ENCODE data around the gene TNKS1BP1. TPM values are rescaled to one million over a fixed set of nuclear protein-coding genes. Genes with fewer than 3 reads are reported as not detected.

The TNKS1BP1 gene
- total RNA-seq, 4 donors from 2014 or later = 52.3 to 106 (median 85.2) TPM

DNA sequence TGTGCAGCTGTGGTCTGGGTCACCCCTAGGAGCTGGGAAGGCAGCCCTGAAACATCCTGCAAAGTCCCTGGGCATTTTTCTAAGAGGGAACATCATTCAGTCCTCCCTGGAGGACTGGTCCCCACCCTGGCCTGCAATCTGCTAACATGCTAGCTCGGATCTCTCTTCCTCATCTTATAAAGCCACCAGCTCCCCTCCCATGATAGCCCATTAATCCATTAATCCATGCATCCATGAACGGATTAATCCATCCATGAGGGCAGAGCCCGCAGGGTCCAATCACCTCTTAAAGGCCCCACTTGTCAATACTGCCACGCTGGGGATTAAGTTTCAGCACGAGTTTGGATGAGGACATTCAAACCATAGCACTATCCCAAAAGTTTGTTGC is 44.1 kb upstream of the TNKS1BP1 start:
- Histone ChIP-seq H3K27me3 (no peaks in the 10 kb centered on the region), H3K27ac (no peak overlapping the region), H3K9me3 (no peaks in the 10 kb centered on the region), H3K4me1 (peaks cover 7 to 10% of the 10 kb centered on the region in 2 donors), H3K36me3 (no peaks in the 10 kb centered on the region), H3K4me3 (replicated peaks in 1 of 3) (no peak overlapping the region)
- WGBS, 2 donors = 68 to 77% methylated on average over 5 of the region's 5 CpGs
- DNase-seq = no peak
- TF ChIP-seq, protein P1, sequence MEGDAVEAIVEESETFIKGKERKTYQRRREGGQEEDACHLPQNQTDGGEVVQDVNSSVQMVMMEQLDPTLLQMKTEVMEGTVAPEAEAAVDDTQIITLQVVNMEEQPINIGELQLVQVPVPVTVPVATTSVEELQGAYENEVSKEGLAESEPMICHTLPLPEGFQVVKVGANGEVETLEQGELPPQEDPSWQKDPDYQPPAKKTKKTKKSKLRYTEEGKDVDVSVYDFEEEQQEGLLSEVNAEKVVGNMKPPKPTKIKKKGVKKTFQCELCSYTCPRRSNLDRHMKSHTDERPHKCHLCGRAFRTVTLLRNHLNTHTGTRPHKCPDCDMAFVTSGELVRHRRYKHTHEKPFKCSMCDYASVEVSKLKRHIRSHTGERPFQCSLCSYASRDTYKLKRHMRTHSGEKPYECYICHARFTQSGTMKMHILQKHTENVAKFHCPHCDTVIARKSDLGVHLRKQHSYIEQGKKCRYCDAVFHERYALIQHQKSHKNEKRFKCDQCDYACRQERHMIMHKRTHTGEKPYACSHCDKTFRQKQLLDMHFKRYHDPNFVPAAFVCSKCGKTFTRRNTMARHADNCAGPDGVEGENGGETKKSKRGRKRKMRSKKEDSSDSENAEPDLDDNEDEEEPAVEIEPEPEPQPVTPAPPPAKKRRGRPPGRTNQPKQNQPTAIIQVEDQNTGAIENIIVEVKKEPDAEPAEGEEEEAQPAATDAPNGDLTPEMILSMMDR (IDR thresholded peaks at IDR 0.05) = no peak
- no peak for TF ChIP-seq POLR2A (IDR thresholded peaks at IDR 0.05)
- intact Hi-C loops (cut with DNase I) = no loop called here

DNA sequence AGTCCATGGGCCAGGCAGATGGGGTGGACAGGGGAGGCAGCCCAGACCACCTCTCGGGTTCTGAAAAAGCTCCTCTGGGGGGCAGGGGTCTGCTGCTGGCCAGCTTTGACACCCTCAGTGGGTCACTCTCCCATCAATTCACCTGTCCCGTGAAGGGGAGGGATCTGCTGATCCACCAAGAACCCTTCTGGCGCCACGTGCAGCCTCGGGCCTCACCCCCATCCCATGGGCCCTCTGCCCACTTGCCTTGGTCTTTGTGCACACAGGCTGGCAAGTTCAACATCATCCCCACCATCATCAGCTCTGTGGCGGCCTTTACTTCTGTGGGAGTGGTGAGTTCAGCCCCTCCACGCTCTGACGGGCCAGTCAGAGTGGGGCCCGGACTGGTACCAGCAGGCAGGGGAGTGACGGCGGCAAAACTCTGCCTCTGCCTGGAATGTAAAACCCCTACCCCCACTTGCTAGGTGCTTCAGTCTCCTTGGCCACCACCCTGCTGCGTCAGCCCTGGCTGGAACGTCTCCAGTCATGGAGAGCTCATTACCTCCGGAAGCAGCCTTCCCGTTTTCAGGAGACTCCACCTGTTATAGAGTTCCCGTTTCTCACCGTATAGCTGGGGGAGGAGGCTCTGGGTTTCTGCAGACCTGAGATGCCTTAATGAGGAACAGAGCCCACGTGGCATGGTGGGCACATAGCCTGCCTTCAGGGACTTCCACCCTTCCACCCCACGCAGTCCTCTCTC is 43.5 kb upstream of the TNKS1BP1 start:
- DNase-seq = peak; percentile 58 to 63
- H3K27ac ChIP-seq = no peak overlapping the region
- no peaks in the 10 kb centered on the region for H3K9me3 ChIP-seq
- no peaks in the 10 kb centered on the region for H3K36me3 ChIP-seq
- no peak overlapping the region for H3K4me3 ChIP-seq (replicated peaks in 1 of 3)
- H3K4me1 ChIP-seq = peaks cover 7 to 10% of the 10 kb centered on the region in 2 donors
- intact Hi-C loops (cut with DNase I) = no loop called here
- no peaks in the 10 kb centered on the region for H3K27me3 ChIP-seq
- whole genome bisulfite sequencing, 2 donors = 49 to 55% methylated on average over 12 to 13 of the region's 19 CpGs
- no peak for TF ChIP-seq POLR2A (IDR thresholded peaks at IDR 0.05)
- TF ChIP-seq, protein P1 (IDR thresholded peaks at IDR 0.05) = no peak

DNA sequence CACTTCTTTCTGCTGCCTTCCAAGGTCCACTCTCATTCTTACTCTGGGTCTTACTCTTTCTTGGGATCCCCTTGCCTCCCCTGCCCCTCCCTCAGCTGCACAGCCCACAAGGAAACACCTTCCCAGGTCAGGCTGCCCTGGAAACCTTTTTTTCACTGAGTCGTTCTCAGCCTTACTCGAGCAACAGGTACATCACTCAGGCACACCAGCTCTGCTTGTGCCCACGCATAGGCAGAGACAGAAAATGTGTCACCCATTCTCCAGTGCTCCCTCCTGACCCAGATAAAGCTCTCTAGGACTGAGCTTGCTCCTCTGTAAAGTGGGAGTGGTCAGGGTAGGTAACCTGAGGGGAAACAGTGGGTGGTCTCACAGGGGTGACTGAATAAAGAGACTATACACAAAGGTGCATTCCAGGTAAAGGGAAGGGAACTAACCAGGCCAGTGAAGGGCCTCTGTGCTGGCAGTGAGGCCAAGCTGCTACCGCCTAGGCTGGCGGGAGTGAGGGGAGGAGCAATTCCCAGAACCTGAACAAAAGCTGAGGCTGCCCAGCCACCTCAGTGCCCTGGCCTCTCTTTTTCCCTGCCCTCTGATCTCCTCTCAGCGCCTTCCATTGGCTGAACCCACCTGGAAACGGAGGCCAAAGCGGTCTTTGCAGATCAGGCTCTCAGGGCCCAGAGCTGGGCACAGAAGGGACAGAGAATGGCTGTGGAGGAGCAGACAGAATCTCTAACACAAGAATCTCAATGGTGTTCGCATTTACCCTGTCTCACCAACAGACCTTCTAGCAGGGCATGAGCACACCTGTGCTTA is 40.3 kb upstream of the TNKS1BP1 start:
- intact Hi-C loops (cut with DNase I) = no loop called here

DNA sequence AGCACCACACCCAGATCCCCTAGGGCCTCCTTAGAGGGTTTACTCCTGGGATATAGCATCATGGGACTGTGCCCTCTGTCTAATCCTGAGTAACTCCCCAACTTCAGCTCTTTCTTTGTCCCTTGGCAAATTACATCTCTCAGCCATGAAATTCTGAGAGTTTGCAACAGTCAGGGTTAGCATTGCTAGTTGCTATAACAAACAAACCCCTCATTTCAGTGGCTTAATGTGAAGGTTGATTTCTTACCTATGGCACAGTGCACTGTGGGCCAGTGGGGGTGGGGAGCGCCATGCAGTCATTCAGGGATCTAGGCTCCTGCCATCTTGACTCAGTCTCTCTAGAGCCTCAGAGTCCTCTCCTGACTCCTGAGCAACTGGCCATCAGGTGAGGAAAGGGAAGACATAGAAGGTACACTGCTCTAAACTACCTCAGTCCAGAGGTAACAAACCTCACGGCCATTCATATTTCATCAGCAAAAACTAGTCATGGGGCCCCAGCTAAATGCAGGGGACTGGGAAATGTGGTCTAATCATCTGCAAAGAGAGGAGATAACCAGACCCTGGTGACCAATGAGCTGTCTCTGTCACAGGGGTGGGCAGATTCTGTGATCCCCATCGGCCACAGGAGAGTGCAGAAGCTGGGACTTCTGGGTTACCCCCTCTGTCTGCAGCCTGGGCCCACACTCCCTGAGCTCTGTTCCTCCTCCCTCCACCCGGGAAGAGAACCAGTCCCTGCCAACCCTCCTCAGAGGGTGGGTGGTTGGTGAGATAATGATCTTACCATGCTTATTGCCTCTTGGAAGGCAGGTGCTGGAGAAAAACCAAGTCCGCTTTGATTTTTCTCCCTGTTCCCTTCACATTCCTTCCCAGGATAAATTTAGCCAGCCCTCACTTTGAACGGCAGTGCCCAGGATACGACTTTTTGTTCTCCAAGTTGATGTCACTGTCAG is 38.7 kb upstream of the TNKS1BP1 start:
- Histone ChIP-seq H3K36me3 (no peaks in the 10 kb centered on the region), H3K9me3 (no peaks in the 10 kb centered on the region), H3K4me3 (replicated peaks in 1 of 3) (no peak overlapping the region), H3K27ac (no peak overlapping the region), H3K27me3 (no peaks in the 10 kb centered on the region), H3K4me1 (peaks cover 3 to 4% of the 10 kb centered on the region in 2 donors)
- intact Hi-C loops (cut with DNase I) = no loop called here
- WGBS, 2 donors = 60 to 77% methylated on average over 6 to 7 of the region's 7 CpGs
- TF ChIP-seq, protein P1 (IDR thresholded peaks at IDR 0.05) = no peak
- TF ChIP-seq POLR2A (IDR thresholded peaks at IDR 0.05) = no peak
- no peak for DNase-seq

More for the DNA sequence above, 40.3 kb upstream of the TNKS1BP1 start:
- no peaks in the 10 kb centered on the region for H3K27me3 ChIP-seq
- WGBS, 2 donors = 73 to 85% methylated on average over 6 to 9 of the region's 9 CpGs
- TF ChIP-seq, protein P1 (IDR thresholded peaks at IDR 0.05) = no peak
- TF ChIP-seq POLR2A (IDR thresholded peaks at IDR 0.05) = no peak
- DNase-seq = no peak
- H3K27ac ChIP-seq = no peak overlapping the region
- H3K4me1 ChIP-seq = peaks cover 7 to 10% of the 10 kb centered on the region in 2 donors
- no peak overlapping the region for H3K4me3 ChIP-seq (replicated peaks in 1 of 3)
- H3K36me3 ChIP-seq = no peaks in the 10 kb centered on the region
- no peaks in the 10 kb centered on the region for H3K9me3 ChIP-seq

Data from thyroid gland (tissue), 4 donors.